NCI-H510A (cell line): Measurements from ENCODE around the gene FSCN2.

ENCODE experiments used
- DNase-seq: peaks from one replicate; lab custom pipeline; 2025; lab: John Stamatoyannopoulos, UW

FSCN2 gene

DNA sequence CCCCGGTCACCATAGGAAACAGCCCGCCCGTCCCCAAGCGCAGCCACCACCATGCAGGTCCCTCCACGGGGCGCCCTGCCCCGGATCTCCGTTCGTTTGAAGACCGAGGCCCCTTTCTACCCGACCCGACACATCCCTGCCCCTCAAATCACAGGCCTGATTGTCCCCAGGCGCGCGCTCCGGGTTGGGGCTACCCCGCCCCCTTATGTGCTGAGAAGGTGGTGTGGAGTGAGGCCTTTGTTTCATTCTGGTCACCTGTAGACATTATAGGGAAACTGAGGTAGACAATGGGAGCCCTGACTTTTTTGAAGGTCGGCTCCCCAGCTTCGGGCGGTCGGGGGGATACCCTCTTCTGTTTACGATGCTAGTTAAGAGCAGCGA lies 14.8 kb upstream of the FSCN2 start:
- no peak for DNase-seq

DNA sequence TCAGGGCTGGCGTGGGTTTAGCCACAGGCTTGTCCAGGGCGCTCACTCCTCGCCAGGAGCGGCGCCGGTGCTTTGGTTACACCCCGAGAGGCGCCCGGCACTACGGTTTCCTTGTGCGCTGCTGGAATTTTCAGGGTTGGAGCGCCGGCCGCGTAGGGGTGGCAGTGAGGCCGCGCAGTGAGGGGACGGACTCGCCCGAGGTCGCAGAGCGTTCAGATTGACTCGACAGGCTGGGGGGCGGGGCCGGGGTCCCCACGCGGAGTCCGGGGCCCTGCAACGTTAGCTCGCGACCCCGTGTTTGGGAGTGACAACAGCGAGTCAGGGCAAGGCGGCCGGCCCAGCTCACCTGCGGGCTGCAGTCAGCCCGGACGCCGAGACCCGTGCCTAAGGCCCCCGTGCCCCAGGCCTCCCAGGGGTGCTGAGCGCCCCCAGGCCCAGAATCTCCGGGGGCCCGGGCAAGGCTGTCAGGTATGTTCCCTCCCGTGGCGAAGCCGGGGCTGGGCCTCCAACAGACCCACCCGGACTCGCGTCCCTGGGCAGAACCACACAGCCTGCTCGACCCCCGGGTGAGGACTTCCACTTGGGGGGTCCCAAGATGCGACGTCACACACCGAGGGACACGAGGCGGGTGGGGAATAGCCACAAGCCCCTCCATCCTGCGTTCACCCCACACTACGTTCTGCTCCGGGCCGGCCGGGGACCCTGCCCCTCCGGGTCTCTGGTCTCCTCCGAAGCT lies 14.3 kb upstream of the FSCN2 start:
- no peak for DNase-seq

DNA sequence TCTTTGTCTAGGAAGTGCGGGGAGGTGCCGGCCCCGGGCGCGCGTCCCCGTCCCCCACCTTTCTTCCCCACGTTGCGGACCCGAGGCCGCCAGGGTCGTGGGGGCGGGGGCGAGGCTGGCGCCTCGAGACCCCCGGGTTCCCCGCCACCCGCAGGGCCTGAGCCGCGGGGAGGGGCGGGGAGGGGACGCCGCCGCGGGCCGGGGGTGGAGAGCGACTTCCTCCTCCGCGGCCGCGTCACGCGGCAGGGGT lies 13.8 kb upstream of the FSCN2 start:
- DNase-seq, result no peak

DNA sequence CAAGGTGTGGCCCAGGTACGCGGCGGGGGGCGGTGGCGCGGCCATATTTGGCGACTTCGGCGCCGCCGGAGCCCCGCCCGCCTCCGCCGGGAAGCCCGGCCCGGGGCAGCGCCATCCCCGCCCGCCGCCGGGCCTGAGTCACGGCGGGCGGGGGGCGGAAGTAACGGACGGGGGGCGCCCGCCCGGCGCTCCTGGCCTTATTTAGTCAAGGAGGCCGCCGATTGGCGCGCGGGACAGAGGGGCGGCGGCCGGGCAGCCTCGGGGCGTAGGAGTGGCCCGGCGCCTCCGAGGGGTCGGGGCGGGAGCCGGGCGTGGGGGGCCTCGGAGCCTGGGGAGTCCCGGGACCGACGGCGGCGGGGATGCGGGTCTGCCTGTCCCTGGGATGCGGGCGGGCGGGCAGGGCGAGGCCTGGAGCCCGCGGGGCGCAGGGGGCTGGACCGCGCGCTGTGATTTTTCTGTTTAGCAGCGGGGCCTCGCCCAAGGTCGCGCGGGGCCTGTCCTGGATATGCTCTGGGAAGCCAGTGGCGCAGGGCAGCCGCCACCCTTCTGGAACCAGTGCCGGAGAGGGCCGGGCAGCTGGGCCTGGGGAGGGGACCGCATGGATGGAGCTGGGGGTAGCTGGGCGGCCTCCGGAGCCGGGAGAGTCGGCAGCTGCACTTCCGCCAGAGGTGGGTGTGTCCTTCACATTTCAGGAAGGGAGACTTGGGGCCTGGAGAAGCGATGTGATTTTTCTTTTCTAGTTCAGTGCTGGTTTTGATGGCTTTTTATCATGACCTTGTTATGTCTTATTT lies 13.2 kb upstream of the FSCN2 start:
- peak; percentile 75 for DNase-seq

DNA sequence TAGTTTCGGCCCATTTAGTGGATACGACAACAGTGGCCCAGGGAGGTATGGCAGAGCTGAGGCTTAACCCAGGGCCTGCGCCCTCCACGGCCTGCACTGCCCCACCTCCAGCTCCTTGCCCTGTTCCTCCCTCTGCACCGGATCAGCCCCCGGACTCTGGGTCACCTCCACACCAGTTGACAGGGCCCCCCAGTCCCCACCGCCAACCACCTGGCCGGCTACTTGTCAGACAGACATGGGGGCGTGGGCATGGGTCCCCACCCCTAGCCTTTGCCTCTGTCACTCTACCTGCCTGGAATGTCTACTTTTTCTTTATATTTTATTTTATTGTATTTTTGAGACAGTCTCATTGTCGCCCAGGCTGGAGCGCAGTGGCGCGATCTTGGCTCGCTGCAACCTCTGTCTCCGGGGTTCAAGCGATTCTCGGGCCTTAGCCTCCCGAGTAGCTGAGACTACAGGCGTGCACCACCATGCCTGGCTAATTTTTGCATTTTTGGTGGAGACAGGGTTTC lies 12.6 kb upstream of the FSCN2 start:
- no peak for DNase-seq

DNA sequence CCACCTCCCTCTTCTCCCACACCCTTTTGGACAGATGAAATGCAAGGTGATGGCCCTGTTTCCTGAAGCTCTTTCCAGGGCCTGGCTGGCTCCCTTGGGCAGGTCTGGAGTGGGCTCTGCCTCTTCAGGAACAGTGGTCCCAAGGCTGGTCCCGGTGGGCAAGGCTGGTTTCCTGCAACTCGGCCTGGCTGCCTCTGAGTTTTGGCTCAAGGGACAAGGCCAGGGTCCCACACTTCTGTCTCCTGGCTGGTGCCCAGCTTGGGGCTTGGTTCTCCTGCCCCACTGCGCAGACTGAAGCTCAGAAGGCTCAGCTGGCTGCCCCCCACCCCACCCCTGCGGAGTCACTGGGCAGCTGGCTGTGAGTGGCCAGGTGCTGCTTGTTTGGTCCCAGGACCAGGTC lies 11.7 kb upstream of the FSCN2 start:
- DNase-seq, result no peak

DNA sequence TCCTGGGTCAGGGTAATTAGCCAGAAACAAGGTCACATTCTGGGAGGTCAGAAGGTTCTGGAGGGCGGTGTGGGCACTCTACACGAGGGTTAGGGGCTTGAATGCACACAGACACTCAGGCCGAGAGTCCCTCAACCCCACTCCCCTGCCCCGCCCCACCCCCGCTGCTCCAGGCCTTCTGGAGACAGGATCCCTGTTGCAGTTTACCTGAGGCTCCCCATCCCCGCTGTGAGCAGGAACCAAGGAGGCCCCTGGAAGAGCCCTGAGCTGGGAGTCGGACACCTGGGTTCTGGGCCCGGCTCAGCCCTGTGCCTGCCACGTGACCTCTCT lies 11.2 kb upstream of the FSCN2 start:
- no peak for DNase-seq

DNA sequence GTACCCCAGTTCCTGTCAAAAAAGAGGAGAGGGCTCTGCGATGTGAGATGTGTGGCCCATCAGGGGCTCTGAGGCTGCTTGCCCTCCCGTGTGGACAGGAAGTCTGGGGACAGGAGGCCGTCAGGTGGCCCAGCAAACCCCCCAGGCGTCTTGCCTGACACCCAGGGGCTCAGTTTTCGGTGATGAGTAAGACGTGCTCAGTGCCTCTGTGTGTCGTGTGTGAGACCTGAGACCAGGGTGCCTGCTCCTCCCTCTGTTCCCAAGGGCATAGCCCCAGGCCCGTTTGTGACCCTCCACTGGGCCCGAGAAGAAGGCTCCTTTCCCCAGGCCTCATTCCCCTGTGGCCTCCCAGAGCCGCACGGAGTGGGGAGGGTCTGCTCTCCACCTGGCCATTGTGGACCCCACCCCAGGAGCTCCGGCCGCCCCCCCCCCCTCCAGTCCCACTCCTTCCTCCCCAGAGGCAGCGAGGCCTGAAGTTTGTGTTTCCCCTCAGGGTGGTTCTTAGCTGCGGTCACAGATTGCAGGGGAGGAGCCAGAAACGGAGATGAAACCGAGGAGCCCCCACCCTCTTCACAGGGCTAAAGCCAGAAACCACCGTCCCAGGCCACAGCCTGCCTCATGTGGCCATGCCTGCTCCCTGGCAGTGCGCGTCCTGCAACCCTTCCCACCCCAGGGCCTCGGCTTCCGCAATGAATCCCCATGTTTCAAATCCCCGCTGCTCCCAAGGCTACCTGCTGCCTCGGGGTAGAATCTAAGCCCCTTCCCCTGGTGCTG lies 10.7 kb upstream of the FSCN2 start:
- no peak for DNase-seq

DNA sequence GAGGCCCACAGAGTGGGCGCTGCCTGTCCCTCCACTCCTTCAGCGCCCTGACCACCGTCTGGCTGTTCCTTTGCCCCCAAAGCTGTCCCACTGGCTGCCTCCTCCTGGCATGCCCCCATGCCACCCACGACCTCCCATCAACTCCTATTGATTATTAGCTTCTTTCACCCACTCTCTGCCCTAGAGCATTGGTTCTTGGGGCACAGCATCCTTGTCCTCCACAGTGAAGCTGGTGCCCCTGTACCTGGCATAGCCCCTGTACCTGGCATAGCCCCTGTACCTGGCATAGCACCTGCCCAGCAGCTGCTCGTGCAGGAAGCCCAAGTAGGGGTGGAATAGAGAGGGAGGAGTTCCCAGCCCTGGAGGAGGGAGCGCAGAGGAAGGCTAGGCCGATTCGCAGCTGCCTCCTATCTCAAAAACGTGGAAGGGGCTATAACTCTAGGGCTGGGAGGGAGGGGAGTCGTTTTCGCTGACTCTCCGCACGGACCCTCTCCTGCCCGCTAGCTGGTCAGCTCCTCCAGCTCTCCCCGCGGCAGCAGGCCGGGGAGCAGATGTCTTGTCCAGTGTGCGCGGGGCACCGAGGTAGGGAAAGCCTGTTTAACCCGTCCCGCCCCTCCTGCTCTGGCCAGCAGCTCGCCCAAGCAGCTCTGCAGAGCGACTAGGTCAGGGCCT lies 9.9 kb upstream of the FSCN2 start:
- peak; percentile 74 for DNase-seq

DNA sequence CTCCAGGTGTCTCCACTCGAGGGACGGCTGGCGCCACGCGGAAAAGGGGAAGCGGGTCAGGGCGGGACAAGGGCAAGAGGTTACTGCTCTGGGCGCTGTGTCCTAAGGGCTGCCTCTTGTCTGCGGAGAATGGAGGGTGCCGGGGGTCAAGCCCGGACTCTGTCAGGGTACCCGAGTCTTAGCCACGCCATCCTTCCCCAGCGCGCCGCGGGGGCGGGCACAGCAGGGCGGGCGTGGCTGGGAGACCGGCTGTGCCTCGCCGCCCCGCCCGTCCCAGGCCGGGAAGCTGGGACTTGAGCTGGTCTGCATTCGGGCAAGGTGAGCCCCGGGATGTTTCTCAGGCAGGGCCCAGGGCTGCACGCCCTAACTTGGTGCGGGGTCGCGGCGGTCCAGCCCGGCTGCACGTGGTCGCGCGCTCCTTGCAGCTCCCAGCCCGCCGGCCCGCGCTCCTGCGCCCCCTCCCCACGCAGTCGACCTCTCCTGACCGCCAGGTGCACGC lies 9.3 kb upstream of the FSCN2 start:
- peak; percentile 61 for DNase-seq

DNA sequence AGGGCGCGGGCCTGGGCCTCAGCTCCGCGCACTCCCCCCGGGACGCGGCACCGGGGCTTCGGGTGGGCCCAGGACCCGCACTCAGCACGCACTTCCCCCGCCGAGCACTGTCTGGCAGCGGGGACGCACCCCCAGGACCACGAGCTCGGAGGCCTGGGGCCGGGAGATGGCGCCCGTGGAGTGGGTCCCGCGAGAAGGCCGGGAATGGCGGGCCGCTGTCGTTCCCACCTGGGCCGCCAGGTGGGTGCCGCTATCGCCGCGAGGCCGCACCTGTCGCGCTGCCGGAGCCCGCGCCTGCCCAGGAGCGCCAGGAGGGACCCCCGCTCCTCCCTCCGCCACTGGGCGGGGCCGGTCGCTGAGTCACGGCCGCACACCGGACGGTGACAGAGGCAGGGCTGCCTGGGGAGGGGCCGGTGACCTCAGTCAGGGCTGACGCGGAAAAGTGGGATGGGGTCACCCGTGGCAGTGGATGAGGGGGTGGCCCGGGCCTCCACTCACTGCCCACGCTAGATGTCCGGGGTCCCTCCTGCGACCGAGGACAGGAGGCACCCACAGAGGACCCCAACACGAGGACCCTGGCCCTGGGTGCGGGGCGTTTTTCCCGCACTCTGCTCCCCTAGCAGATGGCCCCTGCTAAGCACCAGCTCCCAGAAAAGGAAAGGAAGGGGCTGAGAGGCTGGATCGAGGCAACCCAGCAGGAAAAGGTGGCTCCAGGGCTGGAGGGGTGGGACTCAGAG lies 8.7 kb upstream of the FSCN2 start:
- DNase-seq, result no peak

DNA sequence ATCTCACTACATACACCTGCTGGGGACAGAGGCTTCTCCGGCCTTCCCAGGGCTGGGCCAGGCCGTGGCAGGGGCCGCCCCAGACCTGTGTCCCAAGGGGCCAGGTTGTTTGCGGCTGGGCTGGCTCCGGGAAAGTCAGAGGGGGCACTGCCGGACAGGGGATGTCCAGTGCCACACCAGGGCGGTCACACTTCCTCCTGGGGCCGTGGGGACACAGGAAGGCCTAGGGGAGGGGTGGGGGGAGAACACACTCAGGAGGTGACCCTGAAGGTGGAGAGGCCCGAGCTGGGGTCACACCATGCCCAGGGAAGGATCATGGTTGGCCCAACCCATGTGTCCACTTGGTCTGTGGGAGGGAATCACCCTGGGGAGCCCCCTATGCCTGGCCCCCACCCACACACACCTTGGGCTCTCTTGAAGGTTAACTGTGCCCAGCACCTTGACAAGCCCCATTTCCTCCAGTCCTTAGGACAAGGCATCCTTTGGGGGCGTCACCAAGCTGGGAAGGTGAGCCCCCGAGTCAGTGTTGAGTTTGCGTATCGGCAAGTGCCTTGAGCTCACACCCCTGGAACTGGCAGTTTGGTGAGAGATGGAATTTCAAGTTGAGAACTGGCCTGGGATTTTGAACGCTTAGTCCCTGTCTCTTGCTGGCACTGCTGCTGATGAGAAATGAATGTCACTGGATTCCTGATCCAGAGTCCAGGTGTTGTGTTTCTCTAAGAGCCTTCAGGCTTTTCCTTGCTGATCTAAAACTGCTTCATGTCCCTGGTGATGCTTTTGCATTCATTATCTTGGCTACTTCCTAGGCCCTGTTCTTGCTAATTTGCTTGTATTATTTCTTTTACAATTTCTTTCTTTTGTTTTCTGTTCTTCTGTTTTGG lies 7.9 kb upstream of the FSCN2 start:
- no peak for DNase-seq

DNA sequence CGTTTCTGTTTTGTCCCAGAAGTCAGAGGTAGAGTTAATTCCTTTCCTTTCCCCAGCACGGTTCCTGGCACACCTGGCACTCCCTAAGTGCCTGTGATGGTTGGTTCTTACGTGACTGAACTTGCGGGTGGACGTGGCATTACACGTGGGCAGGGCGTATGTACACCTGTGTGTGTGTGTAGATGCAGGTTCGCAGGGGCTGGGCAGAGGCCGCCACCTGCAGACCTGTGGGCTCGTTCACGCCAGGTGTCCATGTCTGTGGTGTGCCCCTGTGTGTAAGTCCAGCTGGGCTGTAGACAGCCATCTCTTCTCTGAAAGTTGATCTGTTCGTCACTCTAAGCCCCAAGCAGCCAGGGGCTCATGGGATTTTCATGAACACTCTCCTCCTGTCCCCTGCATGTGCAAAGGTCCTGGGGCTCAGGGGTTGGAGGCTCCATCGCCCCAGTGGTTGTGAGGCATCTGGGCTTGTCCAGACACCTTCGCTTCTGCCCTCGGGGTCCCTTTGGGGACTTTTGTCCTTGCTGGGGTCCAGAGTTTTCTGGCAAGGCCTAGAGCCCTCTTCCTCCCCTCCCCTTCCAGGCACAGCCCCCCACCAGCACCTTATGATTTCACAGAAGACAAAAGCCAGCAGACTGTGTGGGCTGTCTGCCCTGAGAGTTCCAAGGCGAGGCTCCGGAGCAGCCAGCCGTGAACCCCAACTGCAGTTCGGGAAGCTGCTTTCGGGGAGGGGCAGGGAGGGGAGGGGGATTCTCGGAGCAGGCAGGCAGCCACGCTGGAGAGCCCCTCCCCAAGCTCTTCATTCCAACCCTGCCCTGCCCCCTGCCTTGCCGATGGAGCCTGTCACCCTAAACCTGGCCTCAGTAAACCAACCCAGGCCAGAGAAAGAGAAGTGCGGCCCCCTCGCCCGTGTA lies 5.4 kb upstream of the FSCN2 start:
- DNase-seq, result no peak

DNA sequence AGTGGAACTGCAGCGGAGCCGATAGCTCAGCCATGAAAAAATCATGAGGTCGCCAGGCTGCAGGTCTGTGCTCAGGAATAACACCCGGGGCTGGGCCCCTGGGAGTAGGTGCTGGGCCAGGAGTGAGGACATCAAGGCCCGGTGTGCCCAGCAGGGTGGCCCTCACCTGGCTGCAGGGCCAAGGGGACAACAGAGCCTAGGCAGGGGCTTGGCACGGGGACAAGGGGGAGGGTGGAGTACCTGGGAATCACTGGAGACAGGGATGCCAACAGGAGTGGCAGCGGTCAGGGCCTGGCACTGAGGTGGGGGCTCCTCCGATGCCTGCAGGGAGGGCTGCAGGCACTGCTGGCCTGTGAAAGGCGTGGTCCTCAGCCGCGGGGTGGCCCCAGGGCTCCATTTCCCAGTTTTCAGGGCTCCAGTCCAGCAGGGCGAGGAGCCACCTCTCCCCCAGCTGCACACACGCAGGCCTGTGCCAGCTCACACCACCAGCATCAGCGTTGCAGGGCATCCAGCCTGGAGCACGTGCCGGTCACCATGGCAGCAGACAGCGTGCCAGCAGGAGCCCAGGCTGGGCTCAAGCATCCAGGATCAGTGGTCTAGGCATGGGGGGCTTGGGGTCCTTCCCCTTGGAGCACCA lies 4.7 kb upstream of the FSCN2 start:
- DNase-seq, result no peak

DNA sequence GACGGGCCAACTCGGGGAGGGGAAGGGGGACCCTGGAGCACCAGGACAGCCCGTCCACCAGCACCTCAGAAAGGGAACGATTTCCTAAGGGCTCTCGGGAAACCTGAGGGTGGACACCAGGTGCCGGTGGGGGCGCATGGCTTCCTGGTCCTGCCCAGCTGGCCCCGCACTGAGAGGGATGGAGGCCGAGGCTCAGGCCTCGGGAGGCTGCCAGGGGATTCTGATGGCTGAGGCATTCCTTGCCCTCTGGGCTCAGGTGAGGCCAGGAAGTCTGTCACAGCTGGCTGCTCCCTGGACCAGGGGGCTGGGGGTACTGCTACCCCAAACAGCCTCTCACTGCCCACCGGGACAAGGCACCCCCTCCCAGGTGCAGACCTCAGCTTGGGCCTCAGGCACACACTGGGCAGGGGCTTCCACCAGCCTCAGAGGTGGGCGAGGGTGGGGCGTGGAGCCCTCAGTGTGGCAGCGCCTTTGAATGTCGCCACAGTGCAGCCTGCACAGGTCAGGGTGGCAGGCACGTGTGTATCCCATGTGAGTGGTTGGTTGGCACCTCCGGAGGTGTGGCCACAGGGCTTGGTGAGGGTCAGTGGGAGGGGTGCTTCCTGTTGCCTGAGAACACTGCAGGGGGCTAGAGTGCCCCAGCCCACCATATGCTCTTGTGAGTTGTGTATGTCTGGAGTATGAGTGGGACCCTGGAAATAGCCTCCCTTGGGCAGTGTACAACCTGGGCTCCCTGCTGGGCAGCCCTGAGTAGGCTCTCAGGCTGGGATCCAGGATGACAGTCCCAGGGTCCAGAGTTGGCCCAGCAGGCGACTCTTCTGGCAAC lies 3.9 kb upstream of the FSCN2 start:
- no peak for DNase-seq

DNA sequence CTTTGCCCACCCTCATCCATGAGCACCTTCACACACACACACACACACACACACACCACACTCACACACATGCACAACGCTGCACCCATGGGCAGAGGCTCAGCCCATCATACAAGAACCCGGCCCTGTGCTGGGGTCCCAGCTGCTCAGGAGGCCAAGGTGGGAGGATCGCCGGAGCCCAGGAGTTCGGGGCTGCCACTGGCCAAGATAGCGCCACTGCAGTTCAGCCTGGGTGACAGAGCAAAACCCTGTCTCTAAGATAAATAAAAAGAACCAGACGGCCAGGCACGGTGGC lies 3.4 kb upstream of the FSCN2 start:
- no peak for DNase-seq

DNA sequence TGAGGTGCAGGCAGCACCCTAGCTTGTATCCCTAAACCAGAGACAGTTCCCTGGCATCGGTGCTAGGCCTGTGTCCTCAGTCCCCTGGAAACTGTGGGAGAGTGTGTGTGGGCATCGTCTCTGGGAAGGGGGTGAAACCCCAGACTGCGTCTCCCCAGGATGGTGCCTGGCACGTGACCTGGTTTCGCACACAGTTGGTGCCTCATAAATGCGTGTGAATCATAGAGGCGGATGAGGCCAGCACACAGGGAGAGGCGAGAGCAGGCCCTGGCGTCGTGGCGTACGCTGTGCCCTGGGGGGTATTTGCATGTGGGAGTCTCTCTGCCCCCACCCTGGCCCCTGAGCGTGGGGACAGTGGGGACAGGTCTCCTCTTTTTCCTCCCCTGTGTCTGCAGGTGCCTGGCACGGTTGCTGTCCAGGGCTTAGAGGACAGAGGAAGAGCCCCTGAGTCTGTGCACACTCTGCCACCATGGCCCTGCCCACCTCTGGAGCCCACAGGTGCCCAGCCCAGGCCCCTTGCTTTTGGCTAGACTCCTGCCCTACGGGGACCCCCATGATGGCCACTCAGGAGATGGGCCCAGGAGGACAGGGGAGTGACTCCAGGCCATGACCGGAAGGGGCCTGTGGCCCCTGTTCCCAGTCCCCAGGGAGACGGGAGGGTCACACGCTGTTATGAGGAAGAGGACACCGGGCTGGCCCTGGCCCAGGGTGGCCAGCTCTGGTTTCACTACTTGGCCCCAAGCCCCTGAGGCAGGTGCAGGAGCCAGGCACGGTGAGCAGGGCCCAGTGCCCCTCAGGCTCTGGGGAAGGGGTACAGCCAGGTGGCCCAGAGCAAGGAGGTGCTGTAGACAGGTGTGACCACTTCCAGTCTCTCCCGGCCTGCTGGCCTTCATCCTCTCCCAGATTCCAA lies 1.3 kb upstream of the FSCN2 start:
- DNase-seq, result no peak

DNA sequence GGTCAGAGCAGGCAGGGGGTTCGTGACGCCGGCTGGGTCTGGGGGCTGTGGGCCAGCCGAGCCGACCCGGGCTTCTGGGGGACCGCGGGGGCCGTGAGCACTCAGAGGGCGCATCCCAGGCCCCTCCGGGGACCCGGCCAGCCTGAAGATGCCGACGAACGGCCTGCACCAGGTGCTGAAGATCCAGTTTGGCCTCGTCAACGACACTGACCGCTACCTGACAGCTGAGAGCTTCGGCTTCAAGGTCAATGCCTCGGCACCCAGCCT lies 140 bp downstream of the FSCN2 start:
- DNase-seq, result no peak
